Fibroblast of lung (primary cell): ENCODE results near the gene CHAMP1.

ENCODE experiments used
- EZH2 ChIP-seq: IDR thresholded peaks from 2 replicates; pipeline ENCODE4 v1.5.1; 2012; ENCODE audit warnings: low read length, control low read depth, mild to moderate bottlenecking; ENCODE audit errors: missing control alignments
- TF ChIP-seq, protein P1 (sequence below), 2 donors: IDR thresholded peaks in 1 of 2; conservative IDR thresholded peaks in 1 of 2; 1 replicate in 1 of 2; 2 replicates in 1 of 2; pipeline ENCODE4 v1.5.1; 2011 to 2012; ENCODE audit warnings: low read length in 2 of 2, control low read depth in 1 of 2, inconsistent platforms in 1 of 2, low read depth in 1 of 2, mild to moderate bottlenecking in 1 of 2

DNA sequence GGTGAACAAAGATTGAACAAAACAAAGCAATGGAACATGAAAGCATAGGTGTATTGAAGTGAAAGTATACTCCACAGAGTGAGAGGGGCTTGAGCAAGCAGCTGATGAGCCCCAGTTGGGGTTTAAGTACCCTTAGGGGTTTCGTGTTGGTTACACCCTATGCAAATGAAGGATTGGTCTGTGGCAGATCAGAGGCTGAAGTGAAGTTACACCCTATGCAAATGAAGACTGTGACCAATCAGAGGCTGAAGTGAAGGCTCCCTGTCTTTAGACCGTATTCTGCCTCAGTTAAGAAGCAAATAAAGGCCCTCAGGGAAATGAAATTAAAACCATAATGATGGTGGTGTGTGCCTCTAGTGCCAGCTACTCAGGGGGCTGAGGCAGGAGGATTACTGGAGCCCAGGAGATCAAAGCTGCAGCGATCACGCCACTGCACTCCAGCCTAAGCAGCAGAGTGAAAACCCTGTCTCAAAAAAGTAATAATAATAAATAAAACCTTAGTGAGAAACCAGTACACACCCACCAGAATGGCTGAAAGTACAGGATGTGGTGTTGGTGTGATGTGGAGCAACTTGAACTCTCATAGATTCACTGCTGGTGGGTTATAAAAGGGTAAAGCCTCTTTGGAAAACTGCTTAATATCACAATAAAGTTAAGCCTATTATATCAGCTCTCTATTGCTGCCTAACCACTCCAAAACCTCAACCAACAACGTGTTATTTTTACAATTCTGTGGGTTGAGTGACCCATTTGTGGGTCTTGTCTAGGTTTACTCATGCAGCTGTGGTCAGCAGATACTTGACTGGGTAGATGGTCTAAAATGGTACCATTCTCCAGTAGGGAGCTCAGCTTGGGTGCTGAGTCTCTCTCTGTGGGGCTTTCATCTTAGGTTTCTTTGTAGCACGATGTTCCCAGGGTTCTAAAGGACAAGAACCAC is 45.7 kb upstream of the CHAMP1 start:
- TF ChIP-seq, protein P1, sequence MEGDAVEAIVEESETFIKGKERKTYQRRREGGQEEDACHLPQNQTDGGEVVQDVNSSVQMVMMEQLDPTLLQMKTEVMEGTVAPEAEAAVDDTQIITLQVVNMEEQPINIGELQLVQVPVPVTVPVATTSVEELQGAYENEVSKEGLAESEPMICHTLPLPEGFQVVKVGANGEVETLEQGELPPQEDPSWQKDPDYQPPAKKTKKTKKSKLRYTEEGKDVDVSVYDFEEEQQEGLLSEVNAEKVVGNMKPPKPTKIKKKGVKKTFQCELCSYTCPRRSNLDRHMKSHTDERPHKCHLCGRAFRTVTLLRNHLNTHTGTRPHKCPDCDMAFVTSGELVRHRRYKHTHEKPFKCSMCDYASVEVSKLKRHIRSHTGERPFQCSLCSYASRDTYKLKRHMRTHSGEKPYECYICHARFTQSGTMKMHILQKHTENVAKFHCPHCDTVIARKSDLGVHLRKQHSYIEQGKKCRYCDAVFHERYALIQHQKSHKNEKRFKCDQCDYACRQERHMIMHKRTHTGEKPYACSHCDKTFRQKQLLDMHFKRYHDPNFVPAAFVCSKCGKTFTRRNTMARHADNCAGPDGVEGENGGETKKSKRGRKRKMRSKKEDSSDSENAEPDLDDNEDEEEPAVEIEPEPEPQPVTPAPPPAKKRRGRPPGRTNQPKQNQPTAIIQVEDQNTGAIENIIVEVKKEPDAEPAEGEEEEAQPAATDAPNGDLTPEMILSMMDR (conservative IDR thresholded peaks at IDR 0.05 in 1 of 2, IDR thresholded peaks at IDR 0.05 in 1 of 2; ENCODE audit: low read depth in 1 of 2, low read length in 2 of 2): no peak
- TF ChIP-seq EZH2: no peak
